COR-L47 (cell line): ENCODE data around the gene FSTL4.
"Not testable (repeated sequence)": the region's sequence is repeated elsewhere in the genome, so short reads cannot be mapped to it uniquely, and the experiment has no call there.

ENCODE experiments used
- DNase-seq: peaks from one replicate; lab custom pipeline; 2025; lab: John Stamatoyannopoulos, UW

The FSTL4 gene

DNA sequence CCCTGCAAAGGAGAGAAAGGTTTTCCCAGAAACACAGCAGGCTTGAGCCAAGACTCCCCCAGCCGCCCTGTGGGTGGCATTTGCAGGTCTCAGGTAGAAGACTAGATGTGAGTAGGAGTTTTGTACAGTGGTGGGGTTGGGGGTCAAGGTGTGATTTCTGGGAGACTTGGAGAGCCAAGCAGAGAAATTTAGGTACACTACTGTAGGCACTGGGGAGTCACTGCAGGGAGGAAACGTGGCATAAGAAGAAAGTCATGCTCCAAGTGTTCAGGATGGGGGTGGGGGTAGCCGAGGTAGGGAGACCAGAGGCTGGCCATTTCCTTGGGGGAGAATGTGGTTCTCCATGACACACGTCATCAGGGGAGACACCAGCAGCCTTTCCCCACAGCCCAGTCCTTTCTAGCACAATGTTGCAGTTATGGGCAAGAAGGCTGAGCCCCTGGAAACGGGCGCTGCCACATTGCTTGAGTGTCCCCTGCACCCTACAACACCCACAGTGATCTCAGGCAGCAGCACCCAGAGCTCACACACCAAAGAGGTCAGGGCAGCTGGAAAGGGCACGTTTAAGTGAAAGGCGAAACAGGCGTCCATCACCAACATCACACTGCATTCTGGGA is 210.5 kb downstream of the FSTL4 start:
- no peak for DNase-seq

DNA sequence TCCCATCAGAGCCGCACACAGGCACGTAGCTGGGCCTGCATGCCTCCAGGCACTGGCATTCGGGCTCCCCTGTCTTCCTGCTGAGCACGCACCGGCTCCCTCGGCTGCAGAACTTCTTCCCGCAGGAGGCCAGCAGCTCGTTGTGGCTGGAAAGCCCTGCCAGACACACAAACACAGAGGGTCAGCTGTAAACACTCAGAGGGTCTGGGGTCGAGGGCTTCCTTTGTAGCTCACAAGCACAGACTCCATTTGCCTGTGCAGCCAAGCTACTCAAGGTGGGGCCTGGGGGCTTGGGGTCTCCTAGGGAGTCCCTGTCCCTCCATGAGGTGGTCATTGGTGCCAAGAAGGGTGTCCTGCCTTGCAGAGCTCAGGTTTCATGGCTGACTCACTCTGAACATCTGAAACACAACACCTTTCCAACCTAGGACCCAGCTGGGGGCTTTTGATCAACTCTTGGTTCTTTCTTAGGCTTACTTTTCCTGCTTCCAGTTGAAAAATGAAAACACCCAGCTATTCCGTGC is 211.4 kb downstream of the FSTL4 start:
- no peak for DNase-seq

DNA sequence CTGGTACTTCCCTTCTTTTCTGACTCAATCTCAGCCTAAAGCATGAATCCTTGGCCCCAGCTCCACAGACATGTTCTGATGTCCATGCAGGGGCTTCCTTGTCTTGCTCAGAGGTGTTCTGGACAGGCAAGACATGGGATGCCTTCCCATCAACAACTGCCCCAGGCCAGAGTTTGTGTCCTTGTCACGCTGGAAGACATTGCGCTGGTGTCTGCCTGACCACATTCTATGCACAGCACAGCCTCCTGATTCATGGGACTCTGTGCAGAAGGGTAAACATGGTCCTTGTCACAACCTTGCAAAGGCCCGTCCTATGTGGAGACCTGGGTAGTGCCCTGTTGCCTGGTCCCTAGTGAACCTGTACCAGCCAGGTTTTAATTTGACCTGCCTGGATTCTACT is 212.2 kb downstream of the FSTL4 start:
- no peak for DNase-seq

DNA sequence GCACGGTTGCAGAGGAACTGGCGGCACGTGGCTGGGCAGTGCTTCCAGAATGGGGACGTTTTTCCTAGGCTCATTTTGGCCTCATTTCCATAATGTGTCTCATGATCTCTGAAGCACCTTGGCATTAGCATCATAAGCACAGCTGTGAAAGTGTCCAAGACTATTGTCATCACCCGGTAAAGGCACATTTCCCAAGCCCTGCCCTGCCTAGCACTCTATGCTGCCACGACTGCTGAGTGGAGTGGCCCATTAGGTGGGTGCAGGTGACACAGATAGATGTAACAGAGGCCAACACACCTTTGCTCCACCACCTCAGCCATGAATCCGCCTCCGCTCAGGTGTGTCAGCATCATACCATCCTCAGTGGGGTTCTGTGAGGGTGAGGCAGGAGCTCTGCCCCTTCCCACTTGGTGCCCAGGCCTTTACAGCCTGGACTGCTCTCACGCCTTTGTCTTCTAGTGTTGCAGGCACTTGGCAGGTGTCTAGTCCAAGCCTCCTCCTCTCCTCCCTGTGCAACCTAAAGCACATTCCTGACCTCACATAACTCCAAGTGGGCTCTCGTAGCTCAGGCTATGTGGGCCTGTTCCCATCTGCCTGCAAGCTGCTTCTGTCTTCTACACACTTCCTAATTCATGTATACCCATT is 213.0 kb downstream of the FSTL4 start:
- no peak for DNase-seq

DNA sequence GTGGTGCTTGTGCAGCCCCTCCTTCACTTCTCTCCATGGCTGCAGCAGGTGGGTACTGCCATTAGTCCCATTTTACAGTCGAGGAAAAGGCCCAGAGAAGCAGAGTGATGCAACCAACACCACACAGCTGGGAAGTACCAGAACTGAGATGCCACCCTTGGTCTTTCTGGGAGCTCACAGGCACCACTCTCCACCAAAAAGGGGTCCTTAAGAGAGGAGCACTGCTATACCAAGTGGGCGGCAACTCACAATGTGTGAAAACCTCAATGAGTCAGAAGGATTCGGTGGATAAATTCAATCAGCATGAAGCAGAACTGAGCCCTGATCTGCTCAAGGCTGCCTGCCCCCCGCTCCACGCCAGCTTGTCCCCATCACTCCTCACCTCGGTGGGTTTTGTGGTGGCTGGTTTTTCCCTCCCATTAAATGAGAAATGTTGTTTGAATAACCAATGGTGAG is 213.7 kb downstream of the FSTL4 start:
- DNase-seq, result no peak

DNA sequence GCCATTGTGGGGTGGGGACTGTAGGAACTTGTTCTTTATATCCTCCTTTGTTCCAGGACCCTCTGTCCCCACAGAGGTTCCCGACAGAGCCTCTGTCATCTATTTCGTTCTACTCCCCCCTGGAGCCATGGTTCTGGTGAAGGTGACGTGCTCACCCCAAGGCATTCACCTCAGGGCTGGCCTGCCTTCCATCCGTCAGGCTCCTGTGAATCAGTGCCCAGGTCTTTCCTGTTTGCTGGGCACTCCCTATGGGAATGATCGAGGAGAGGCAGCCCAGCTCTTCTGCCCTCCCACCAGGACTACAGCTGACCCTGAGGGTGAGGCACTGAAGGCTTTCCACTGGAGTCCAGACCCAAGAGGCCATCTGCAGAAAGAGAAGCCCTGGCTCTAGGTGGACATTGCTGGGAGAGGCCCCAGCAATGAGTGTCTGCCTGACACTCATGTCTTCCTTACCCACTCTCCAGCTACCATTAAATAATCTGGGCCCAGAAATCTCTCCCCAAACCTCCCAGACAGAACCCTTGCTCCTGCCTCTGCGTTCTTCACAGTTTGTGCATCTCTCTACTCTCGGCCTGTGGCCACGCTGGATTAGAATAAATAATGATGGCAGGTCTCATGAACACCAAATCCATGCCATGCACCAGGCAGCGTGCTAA is 214.2 kb downstream of the FSTL4 start:
- DNase-seq, result no peak

DNA sequence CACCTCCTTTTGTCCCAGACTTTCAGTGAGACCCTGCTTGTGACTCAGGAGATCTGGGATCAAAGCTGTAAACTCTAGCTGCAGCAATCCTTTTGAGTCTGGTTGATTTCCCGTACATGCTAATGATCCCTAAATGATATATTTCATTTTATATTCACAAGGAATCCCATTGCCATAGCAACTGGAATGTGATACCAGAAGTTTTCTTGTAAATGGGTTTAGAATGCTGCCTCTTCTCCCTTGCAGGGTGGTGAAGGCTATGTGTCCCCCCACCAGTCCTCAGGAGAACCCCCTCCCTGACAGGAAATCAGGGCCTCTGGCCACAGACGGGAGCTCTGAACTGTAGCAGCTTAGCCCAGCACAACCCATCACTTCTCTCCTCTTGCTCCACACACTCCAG is 215.0 kb downstream of the FSTL4 start:
- DNase-seq, result no peak

DNA sequence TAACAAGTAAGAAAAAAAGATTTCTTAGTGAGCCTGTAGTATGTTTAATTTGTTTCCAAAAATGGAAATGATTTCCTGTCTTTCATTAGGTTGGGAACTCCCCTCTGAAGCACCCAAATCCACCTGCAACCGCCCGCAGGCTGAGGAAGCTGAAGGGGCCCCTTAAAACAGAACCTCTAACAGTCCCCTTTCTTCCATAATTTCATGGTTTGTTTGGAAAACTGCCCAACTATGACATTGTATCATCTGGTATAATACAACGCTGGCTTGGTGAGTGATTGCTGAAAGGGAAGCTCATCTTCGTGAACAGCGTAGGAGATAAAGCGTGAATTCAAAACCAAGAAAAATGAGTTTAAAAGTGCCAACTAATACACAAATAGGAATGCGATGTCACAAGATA is 215.5 kb downstream of the FSTL4 start:
- no peak for DNase-seq

DNA sequence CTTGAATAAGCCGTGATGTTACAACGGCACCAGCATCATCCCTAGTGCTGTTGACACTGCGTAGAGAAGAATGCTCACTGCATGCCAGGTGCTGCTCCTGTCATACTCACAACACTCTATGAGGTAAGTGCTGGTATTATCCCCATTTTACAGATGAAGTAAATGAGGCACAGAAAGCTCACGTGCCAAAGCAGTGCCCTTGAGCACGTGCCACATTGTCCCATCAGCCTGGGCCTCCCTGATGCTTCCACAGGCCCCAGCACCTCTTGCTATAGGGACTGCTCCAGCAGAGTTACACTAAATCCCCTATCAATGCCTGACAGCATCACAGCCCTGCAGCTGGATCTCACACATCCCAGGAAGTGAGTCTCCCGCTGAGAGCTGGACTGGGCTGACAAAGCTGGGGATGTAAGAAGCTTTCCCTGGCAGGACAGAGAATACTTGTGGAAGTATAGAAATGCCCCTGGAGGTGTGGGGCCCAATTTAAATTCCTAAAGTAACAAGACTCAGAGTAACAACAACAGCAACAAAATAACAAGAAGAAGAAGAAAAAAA is 216.1 kb downstream of the FSTL4 start:
- DNase-seq, result no peak

DNA sequence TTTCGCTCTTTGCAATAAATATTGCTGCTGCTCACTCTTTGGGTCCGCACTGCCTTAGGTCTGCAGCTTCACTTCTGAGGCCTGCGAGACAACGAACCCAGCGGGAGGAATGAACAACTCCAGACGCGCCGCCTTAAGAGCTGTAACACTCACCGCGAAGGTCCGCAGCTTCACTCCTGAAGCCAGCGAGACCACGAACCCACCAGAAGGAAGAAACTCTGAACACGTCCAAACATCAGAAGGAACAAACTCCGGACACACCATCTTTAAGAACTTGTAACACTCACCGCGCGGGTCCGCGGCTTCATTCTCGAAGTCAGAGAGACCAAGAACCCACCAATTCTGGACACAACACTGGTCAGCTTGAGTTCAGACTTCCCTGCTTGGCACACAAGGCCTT is 217.1 kb downstream of the FSTL4 start:
- DNase-seq, result not testable (repeated sequence)

DNA sequence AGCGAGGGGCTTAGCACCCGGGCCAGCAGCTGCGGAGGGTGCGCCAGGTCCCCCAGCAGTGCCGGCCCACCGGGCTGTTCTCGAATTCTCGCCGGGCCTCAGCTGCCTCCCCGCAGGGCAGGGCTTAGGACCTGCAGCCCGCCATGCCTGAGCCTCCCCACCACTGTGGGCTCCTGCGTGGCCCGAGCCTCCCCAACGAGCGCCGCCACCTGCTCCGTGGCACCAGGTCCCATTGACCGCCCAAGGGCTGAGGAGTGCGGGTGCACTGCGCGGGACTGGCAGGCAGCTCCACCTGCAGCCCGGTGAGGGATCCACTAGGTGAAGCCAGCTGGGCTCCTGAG is 217.9 kb downstream of the FSTL4 start:
- not testable (repeated sequence) for DNase-seq

DNA sequence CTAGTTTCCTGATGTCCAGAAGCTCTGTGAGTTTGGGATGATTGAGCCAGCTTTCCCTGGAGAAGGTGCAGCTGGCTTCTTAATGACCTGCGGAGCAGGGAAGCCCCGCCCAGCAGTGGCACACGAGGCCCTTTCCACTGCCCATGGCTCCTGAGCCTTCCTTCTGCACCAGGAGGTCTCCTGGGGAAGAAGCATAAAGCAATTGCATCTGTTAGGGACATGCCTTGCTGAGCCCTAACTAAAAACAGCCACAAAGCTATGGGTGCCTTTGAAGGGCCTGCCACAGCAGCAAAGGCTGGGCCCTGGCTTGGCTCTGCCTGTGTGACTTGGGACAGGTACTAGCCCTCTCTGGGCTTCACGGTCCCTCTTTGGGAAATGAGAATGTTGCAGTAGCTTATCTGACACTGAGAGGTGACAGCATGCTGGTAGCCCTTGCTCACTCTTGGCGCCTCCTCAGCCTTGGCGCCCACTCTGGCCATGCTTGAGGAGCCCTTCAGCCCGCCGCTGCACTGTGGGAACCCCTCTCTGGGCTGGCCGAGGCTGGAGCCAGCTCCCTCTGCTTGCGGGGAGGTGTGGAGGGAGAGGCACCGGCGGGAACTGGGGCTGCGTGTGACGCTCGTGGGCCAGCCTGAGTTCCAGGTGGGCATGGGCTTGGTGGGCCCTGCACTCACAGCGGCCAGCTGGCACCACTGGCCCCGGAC is 218.4 kb downstream of the FSTL4 start:
- DNase-seq, result no peak

DNA sequence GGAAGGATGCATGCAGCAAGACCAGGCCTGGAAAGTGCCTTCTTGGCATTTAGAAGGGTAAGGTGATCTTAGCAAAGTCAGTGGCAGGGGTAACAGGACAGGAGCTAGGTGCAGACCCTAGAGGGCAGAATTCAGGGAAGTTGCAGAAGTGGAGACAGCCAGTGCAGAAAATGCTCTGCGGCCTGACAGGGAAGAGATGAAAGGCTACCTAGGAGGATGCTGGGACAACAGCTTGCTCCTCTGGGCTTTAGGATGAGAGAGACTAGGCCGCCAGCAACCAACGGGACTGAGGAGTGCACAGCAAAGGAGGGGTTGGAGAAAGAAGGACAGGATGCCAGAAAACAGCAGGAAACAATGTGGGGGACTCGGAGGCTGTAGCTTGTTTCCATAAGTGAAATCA is 219.9 kb downstream of the FSTL4 start:
- no peak for DNase-seq

DNA sequence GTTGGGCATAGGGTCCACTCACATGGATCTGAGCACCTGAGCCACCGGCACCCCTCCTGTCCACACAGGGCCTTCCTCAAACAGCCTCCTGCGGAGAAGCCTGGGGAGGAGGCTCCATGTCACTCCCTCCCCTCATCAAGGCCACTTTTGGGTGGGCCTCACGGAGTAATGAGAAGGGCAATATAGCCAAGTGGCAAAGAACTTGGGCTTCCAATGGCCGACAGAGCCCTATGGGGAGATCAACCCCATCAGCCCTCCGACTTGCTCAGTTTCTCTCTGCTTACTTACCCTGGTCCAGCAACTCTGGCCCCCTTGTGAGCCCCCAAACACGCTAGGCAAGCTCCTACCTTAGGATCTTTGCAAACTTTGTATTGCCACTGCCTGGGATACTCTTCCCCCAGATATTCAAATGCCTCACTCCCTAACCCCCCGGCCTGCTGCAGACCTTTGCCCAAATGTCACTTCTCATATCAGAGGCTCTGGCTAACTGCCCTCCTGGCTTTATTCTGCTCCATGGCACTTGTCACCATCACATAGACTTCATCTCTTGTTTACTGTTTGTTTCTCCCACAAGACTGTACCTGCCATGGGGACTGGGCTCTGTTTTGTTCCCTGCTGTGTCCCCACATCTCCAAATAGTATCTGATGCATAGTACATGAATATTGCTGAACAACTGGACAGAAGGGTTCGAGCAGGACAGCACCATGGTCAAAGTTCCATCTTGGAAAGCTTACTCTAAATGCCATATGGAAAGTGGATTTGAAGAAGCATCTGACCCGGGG is 220.8 kb downstream of the FSTL4 start:
- DNase-seq, result no peak

DNA sequence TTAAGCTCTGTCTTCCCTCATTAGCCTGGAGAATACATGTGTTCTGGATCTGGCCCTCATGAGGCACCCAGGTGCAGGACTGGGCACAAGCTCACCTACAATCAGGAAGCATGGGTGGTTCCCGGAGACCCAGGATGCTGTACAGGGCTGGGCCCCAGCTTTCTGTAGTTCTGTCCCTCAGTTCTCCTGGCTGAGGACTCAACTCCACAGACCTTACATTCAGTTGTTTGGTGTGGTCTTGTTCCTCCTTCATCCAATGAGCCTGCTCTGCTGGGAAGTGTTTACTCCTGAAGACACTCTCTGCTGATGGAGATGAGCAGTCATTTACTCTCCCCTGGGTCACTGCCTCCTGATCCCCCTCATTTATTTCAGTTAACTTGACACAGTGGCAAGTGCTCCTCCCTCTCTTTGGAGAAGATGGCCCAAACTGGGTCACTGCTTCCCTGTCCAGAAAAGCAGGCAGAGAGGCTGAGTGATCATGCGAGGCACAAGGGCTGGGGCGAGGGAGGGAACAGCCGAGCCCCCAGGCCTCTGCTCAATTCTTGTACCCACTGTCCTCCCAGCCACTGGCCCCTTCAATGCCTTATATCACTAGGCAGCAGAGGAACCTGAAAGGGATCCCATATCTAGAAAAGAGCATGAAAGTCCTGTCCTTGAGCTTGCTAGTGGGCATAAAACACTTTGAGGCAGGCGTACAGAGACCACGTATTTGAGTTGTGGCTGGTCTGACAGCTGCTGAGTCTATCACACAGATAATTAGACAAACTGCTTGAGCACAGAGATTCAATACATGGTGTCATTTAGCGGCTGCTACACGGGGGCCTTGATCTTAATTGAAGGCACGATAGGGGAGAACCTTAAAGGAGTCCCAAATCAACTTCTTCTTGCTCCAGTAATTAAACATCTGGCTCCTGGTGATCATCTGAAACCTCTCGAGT is 221.7 kb downstream of the FSTL4 start:
- no peak for DNase-seq

DNA sequence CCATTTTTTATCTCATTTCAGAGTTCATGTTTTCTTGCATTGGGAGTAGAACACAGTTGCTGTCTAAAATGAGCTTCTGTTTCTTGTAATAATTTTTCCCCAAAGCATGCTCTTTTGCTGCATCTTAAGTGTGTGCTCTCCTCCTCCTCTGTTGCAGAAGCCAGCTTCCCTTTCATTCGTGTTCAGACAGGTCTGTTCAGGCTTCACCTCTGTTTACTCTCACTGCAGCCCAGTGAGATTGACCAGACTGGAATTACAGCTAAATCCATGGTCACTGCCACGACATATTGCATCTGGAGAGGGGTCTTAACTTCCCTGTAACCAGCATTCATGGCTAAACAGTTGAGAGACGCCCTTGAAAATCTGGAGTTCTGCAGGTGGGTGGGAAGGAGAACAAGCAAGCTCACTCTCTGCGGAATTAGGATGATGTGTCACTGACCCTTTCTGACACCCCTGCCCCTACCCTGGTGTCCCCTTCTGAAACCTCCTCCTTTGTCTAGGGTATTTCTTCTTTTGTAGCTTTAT is 223.2 kb downstream of the FSTL4 start:
- DNase-seq, result no peak

DNA sequence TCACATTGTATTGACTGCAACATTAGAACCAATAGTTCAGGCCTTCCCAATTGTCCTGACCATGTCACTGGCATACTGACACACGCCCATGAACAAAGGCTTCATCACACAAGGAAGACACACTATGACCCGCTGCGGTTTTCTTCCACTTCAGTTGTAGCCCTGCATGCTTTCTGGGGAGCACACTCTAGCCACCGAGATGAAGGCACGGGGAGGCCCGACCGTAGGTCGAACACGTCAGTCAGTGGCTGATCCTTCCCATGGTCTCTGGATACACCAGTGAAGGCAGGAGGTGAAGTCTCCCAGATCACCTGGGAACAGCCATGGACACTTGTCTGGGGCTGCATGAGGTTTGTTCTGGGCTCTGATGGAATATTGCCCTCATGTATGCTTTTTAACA is 224.7 kb downstream of the FSTL4 start:
- DNase-seq, result no peak

DNA sequence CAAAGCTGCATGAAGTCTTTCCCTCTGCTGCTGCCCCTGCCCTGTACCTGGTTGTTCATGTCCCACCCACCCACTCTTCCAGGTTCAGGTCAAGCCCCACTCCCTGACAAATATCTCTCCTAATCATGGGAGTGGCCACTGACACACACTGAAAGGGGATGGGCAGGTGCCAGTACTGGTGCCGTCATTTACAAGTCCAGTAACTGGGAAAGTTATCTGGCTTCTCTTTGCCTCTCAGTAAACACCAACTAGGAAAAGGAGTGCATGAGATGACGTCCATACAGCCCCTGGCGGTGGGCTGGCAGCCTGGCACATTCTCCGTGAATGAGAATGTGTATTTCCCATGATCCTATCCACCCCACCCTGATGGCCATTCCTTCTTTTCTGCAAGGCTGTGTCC is 225.2 kb downstream of the FSTL4 start:
- no peak for DNase-seq

DNA sequence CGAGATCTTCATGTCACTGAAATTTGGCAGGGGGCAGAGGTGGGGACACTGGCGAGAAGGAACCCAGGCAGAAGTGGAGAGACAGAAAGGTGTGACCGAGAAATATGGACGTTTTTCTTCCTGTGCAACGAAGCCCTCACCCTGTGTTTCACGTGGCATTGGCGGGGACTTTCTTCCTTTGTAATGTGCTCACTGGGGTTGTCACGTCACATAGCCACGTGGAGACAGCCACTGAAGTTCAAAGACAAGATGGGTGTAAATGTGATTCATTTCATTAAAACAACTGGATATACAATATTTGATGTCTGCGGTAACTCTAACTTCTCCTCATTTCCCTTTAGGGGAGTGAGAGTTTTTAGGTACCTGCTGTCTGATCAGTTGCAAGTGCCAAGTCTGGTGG is 225.7 kb downstream of the FSTL4 start:
- no peak for DNase-seq

DNA sequence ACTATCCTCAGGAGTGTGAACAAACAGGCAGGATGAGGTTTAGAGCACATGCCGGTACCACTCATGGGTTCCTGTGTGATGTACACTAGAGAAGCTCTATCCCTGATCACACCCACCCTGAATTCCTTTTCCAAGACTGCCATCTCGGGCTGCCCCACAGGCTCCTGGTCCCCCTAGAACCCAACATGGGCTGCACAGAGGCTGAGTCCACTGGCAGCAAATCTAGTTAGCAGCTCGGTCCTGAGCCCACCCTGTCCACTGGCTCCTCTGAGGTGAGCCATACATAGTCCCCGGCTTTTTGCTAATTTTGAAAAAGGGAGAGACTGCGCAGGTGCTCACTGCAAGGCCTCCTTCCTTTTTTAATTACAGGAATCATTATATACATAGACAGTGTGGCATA is 227.0 kb downstream of the FSTL4 start:
- no peak for DNase-seq
